AG10803 (cell line): Measurements from ENCODE around the gene PCDHGB4.
"Not testable (repeated sequence)": the region's sequence is repeated elsewhere in the genome, so short reads cannot be mapped to it uniquely, and the experiment has no call there.

Experiments
- DNase-seq: peaks from one replicate; pipeline ENCODE4 v3.0.0; 2010; ENCODE audit warnings: low read depth
- H3K4me3 ChIP-seq: 2 replicates; pipeline ENCODE4 v1.5.1; 2011; ENCODE audit warnings: mild to moderate bottlenecking, low read length, control low read depth
- TF ChIP-seq, protein P1 (sequence below): conservative IDR thresholded peaks from 2 replicates; pipeline ENCODE4 v1.5.1; 2011; ENCODE audit warnings: mild to moderate bottlenecking, low read length, control low read depth, inconsistent platforms

The PCDHGB4 gene

DNA sequence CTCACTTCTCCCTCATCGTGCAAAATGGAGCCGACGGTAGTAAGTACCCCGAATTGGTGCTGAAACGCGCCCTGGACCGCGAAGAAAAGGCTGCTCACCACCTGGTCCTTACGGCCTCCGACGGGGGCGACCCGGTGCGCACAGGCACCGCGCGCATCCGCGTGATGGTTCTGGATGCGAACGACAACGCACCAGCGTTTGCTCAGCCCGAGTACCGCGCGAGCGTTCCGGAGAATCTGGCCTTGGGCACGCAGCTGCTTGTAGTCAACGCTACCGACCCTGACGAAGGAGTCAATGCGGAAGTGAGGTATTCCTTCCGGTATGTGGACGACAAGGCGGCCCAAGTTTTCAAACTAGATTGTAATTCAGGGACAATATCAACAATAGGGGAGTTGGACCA is 43.8 kb downstream of the PCDHGB4 start:
- TF ChIP-seq, protein P1, sequence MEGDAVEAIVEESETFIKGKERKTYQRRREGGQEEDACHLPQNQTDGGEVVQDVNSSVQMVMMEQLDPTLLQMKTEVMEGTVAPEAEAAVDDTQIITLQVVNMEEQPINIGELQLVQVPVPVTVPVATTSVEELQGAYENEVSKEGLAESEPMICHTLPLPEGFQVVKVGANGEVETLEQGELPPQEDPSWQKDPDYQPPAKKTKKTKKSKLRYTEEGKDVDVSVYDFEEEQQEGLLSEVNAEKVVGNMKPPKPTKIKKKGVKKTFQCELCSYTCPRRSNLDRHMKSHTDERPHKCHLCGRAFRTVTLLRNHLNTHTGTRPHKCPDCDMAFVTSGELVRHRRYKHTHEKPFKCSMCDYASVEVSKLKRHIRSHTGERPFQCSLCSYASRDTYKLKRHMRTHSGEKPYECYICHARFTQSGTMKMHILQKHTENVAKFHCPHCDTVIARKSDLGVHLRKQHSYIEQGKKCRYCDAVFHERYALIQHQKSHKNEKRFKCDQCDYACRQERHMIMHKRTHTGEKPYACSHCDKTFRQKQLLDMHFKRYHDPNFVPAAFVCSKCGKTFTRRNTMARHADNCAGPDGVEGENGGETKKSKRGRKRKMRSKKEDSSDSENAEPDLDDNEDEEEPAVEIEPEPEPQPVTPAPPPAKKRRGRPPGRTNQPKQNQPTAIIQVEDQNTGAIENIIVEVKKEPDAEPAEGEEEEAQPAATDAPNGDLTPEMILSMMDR = no peak
- DNase-seq = peak; percentile 18
- peak overlapping the region; percentile 54 for H3K4me3 ChIP-seq

DNA sequence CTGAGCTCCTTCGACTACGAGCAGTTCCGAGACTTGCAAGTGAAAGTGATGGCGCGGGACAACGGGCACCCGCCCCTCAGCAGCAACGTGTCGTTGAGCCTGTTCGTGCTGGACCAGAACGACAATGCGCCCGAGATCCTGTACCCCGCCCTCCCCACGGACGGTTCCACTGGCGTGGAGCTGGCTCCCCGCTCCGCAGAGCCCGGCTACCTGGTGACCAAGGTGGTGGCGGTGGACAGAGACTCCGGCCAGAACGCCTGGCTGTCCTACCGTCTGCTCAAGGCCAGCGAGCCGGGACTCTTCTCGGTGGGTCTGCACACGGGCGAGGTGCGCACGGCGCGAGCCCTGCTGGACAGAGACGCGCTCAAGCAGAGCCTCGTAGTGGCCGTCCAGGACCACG is 44.8 kb downstream of the PCDHGB4 start:
- not testable (repeated sequence) for H3K4me3 ChIP-seq, DNase-seq

DNA sequence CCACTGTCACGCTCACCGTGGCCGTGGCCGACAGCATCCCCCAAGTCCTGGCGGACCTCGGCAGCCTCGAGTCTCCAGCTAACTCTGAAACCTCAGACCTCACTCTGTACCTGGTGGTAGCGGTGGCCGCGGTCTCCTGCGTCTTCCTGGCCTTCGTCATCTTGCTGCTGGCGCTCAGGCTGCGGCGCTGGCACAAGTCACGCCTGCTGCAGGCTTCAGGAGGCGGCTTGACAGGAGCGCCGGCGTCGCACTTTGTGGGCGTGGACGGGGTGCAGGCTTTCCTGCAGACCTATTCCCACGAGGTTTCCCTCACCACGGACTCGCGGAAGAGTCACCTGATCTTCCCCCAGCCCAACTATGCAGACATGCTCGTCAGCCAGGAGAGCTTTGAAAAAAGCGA is 45.2 kb downstream of the PCDHGB4 start:
- DNase-seq, H3K4me3 ChIP-seq: not testable (repeated sequence)

DNA sequence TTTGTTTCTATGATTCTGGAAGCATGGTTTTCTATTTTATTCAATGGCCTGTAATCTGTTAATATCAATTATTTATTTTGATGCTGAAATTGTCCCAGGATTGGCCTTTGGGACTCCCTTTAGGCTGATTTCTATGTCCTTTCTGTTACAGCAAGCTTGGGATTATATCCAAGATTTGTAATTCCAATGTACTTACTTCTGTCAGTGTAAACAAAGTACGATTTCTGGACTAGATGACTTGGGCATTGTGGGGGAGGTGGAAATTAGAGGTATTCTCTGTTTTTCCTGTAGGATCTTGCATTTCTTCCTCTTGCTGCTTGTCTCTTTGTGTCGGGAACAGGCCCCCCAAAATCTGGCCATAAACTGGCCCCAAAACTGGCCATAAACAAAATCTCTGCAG is 46.5 kb downstream of the PCDHGB4 start:
- TF ChIP-seq, protein P1 = no peak
- peak; percentile 31 for DNase-seq
- H3K4me3 ChIP-seq = no peak overlapping the region

DNA sequence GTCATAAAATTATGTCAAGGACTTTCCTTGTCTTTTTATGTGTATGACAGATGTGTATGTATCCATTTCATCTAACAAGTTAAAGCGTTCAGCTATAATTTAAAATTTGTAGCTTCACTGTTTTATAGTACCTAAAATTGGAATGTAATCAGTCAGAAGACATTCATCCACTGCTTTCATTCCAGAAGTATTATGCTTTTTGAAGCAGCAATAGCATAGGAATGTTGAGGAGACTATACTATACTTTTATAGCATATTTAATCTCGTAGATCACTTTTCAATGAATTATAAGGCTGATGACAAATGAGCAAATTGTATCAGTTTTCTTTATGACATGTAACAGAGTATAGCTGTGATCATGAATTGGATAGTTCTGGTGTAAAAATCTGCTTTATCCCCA is 49.7 kb downstream of the PCDHGB4 start:
- DNase-seq = peak; percentile 14
- H3K4me3 ChIP-seq = no peak overlapping the region
- TF ChIP-seq, protein P1 = no peak

DNA sequence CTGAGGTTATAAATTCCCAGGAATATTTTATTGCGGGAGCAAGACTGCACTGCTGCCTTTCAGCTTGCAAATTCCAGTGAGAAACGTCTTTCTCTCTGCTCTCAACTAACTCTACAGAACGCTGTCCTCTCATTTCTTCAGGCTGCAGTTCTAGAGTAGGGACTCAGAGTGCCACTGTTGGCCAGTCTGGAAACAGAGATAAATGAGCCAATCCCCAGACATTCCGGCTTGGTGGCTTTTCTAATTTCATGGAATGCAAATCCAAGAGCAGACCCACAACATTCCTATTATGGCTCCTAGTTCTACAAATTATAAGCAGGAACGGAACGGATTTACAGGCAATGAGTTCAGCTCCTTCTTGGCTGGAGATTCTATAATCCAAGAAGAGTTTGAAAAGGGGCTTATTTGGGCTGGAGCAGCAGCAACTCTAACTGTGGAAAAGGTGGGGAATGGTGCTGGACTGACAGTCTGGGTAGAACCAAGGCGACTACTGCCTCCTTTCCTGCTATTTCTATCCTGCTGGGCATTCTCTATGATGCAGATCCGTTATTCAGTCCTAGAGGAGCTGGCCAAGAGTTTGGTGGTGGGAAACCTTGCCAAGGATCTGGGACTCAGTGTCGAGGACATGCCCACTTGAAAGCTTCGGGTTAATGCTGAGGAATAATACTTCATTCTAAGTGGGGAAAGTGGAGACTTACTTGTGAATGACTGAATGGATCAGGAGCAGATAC is 52.1 kb downstream of the PCDHGB4 start:
- TF ChIP-seq, protein P1 = peak; percentile 23; the same call in 1 of the 2 replicates
- no peak overlapping the region for H3K4me3 ChIP-seq
- peak; percentile 42 for DNase-seq
